Measurements from ENCODE around the gene GALNT18.

GALNT18 gene

GRCh38 chr11:11512090-11512489 lies 109.7 kb downstream of the GALNT18 start:
- H3K4me3 ChIP-seq (ENCODE audit: low read depth, low read length): no peak overlapping the region
- in situ Hi-C loops (cut with HindIII; ENCODE audit: low sequenced_read_pairs): no loop called here
- no peak for TF ChIP-seq CTCF (IDR thresholded peaks at IDR 0.05; ENCODE audit: low read depth, low read length, missing control alignments)
- no peak for DNase-seq (ENCODE audit: low read depth)

- no peak overlapping the region for H3K4me3 ChIP-seq (ENCODE audit: low read depth, low read length)
- TF ChIP-seq CTCF (IDR thresholded peaks at IDR 0.05; ENCODE audit: low read depth, low read length, missing control alignments): no peak
- in situ Hi-C loops (cut with HindIII; ENCODE audit: low sequenced_read_pairs): no loop called here
- peak; percentile 27 for DNase-seq (ENCODE audit: low read depth)
Measured at GRCh38 chr11:11510939-11511338, 110.9 kb downstream of the GALNT18 start.

GRCh38 chr11:11505692-11506091 lies 116.1 kb downstream of the GALNT18 start:
- TF ChIP-seq CTCF (IDR thresholded peaks at IDR 0.05; ENCODE audit: low read depth, low read length, missing control alignments): no peak
- H3K4me3 ChIP-seq (ENCODE audit: low read depth, low read length): no peak overlapping the region
- in situ Hi-C loops (cut with HindIII; ENCODE audit: low sequenced_read_pairs): no loop called here
- no peak for DNase-seq (ENCODE audit: low read depth)

DNA sequence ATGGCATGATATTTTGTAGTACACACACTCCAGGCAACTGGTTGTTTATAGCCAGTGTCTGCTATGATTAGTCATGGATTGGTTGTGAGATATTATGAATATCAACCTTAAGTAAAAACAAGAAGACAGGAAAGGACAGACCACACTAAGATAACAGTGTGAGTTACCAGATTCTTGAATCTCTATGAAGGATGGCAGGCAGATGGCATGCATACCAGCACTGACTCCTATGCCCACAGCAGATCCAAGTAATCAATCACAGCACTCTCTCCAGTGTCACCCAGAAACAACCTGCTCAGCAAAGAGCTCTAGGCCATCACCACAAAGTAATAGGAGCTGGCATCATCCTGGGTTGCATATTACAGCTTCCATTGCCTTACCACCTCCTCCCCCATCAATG lies 116.6 kb downstream of the GALNT18 start:
- TF ChIP-seq CTCF (IDR thresholded peaks at IDR 0.05; ENCODE audit: low read depth, low read length, missing control alignments): no peak

GRCh38 chr11:11504071-11504470 lies 117.7 kb downstream of the GALNT18 start:
- no peak overlapping the region for H3K4me3 ChIP-seq (ENCODE audit: low read depth, low read length)
- DNase-seq (ENCODE audit: low read depth): no peak
- in situ Hi-C loops (cut with HindIII; ENCODE audit: low sequenced_read_pairs): no loop called here
- TF ChIP-seq CTCF (IDR thresholded peaks at IDR 0.05; ENCODE audit: low read depth, low read length, missing control alignments): no peak

More for the DNA sequence above, 116.6 kb downstream of the GALNT18 start:
- in situ Hi-C loops (cut with HindIII; ENCODE audit: low sequenced_read_pairs): no loop called here
- H3K4me3 ChIP-seq (ENCODE audit: low read depth, low read length): no peak overlapping the region
- DNase-seq (ENCODE audit: low read depth): no peak

DNA sequence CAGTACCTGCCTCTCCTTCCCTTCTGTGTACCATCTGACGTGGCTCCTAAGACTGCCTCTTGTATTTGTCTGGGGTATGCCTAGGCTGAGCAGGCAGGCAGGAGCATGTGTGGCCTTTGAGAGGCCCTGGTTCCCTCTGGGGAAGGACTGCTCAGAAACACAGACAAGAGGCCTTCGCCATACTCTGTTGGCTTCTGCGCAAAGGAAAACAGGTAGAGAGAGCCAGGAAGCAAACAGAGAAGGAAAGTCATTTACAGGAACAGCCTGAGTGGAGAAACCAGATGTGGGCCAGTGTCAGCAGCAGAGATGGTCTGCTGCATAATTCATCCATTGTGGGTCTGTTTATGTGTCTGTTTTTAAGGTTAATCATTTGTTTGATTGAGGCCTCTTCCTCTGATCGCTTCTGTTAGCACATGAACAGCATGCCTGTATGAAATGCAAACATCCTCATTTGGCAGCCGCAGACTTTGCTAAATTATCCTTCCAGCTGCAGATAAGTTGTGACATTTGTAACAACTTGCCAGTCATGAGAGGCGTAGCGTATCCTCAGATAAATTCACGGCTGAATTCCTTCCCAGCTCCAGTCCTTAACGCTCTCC lies 119.4 kb downstream of the GALNT18 start:
- H3K4me3 ChIP-seq (ENCODE audit: low read depth, low read length): no peak overlapping the region
- TF ChIP-seq CTCF (IDR thresholded peaks at IDR 0.05; ENCODE audit: low read depth, low read length, missing control alignments): no peak
- in situ Hi-C loops (cut with HindIII; ENCODE audit: low sequenced_read_pairs): no loop called here
- DNase-seq (ENCODE audit: low read depth): no peak

All from astrocyte of the cerebellum (primary cell).